Neuronal stem cell (in vitro differentiated cells): ENCODE measurements around the gene C4orf17.

Experiments
- DNase-seq: peaks from one replicate; pipeline ENCODE4 v3.0.0-alpha.2; 2013; ENCODE audit warnings: low spot score
- H2AFZ ChIP-seq: one replicate; pipeline ENCODE4 v1.6.1; 2013; ENCODE audit warnings: mild to moderate bottlenecking, low read length, inconsistent platforms
- H2AK5ac ChIP-seq: 2 replicates; pipeline ENCODE4 v1.6.1; 2013; ENCODE audit warnings: low read depth, mild to moderate bottlenecking, inconsistent platforms, low read length, moderate library complexity, mixed read lengths
- H2BK120ac ChIP-seq: 2 replicates; pipeline ENCODE4 v1.6.1; 2013; ENCODE audit warnings: low read depth, mild to moderate bottlenecking, inconsistent platforms, low read length, moderate library complexity, mixed read lengths
- H2BK12ac ChIP-seq: one replicate; pipeline ENCODE4 v1.6.1; 2013; ENCODE audit warnings: low read length, inconsistent platforms
- H2BK15ac ChIP-seq: 2 replicates; pipeline ENCODE4 v1.6.1; 2013; ENCODE audit warnings: mild to moderate bottlenecking, low read length, inconsistent platforms, mixed read lengths
- H2BK5ac ChIP-seq: one replicate; pipeline ENCODE4 v1.6.1; 2013; ENCODE audit warnings: inconsistent platforms, mild to moderate bottlenecking, low read length, moderate library complexity
- H3K14ac ChIP-seq: one replicate; pipeline ENCODE4 v1.6.1; 2013; ENCODE audit warnings: low read length, inconsistent platforms
- H3K18ac ChIP-seq: 2 replicates; pipeline ENCODE4 v1.6.1; 2013; ENCODE audit warnings: low read length, inconsistent platforms
- H3K23ac ChIP-seq: 2 replicates; pipeline ENCODE4 v1.6.1; 2013; ENCODE audit warnings: low read depth, mild to moderate bottlenecking, mixed read lengths, low read length, inconsistent platforms; ENCODE audit not compliant: poor library complexity
- H3K27ac ChIP-seq: replicated peaks from 3 replicates; pipeline ENCODE4 v1.5.1; 2013; ENCODE audit warnings: low read length, inconsistent platforms
- H3K27me3 ChIP-seq, 3 experiments: 2 replicates each; pipeline ENCODE4 v1.6.1; 2013; ENCODE audit warnings: low read length in 3 of 3, mild to moderate bottlenecking in 2 of 3, inconsistent platforms in 1 of 3, low read depth in 1 of 3, mixed read lengths in 1 of 3, moderate library complexity in 1 of 3; ENCODE audit not compliant: control insufficient read depth in 3 of 3, insufficient read depth in 3 of 3
- H3K36me3 ChIP-seq, 2 donors: replicated peaks in 1 of 2; 2 replicates each; pipeline ENCODE4 v1.6.1; 2013; ENCODE audit warnings: low read length in 2 of 2; ENCODE audit not compliant: control insufficient read depth in 2 of 2, insufficient read depth in 2 of 2
- H3K4ac ChIP-seq: 2 replicates; pipeline ENCODE4 v1.6.1; 2013; ENCODE audit warnings: inconsistent platforms, mild to moderate bottlenecking, low read length, moderate library complexity
- H3K4me1 ChIP-seq, 2 donors: 1 replicate in 1 of 2; 2 replicates in 1 of 2; pipeline ENCODE4 v1.6.1; 2013; ENCODE audit warnings: low read length in 2 of 2, low read depth in 1 of 2; ENCODE audit not compliant: control insufficient read depth in 2 of 2, insufficient read depth in 1 of 2
- H3K4me2 ChIP-seq: one replicate; pipeline ENCODE4 v1.6.1; 2013; ENCODE audit warnings: mild to moderate bottlenecking, low read length, inconsistent platforms; ENCODE audit not compliant: insufficient read depth, poor library complexity, severe bottlenecking
- H3K4me3 ChIP-seq, 2 donors: 2 replicates each; pipeline ENCODE4 v1.5.1; 2013; ENCODE audit warnings: low read length in 2 of 2, mild to moderate bottlenecking in 2 of 2, inconsistent platforms in 1 of 2, moderate library complexity in 1 of 2
- H3K79me1 ChIP-seq: one replicate; pipeline ENCODE4 v1.6.1; 2013; ENCODE audit warnings: low read depth, mild to moderate bottlenecking, inconsistent platforms, low read length, moderate library complexity
- H3K9ac ChIP-seq: one replicate; pipeline ENCODE4 v1.6.1; 2013; ENCODE audit warnings: mild to moderate bottlenecking, low read depth, low read length, inconsistent platforms; ENCODE audit not compliant: poor library complexity
- H3K9me3 ChIP-seq, 2 donors: replicated peaks in 1 of 2; 2 replicates each; pipeline versions ENCODE3 to v1.6.1; 2013; ENCODE audit warnings: low read length in 2 of 2, mild to moderate bottlenecking in 2 of 2, inconsistent platforms in 1 of 2, low read depth in 1 of 2, mixed read lengths in 1 of 2, moderate library complexity in 1 of 2; ENCODE audit not compliant: control insufficient read depth in 2 of 2, insufficient read depth in 1 of 2
- H4K8ac ChIP-seq: one replicate; pipeline ENCODE4 v1.6.1; 2013; ENCODE audit warnings: low read depth, mild to moderate bottlenecking, inconsistent platforms, low read length, moderate library complexity
- H4K91ac ChIP-seq: one replicate; pipeline ENCODE4 v1.6.1; 2013; ENCODE audit warnings: low read length, low read depth, mild to moderate bottlenecking, inconsistent platforms; ENCODE audit not compliant: poor library complexity
- WGBS, 2 donors: extraction: QIAGEN DNeasy Blood & Tissue Kit; methylation state at CpG; one replicate each; pipeline ENCODE4 v1.1.7; 2013; ENCODE audit warnings: missing lambda C conversion rate in 2 of 2, mixed read lengths in 1 of 2; ENCODE audit not compliant: insufficient read length in 2 of 2, insufficient replicate concordance in 1 of 2; ENCODE audit errors: extremely low coverage in 2 of 2; 5-methylcytosine and 5-hydroxymethylcytosine counted together

Gene C4orf17

DNA sequence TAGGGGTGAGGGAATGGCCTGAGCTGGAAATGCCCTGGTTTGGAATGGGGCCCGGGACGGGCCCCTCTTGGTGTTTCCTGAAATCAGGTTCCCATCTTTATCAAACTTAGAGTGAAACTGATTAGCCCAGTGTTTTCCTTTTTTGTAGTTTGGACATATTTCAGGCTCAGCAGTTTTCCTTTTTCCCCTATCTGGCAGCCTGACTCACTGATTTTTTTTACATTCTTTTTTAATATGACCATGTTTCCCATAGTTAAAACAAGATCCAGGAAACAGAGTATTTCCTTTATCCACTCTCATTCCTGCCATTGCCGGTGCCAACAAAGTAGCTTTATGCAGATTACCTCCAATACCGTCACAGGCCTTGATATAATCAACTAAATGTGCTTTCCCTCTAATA, 20.5 kb upstream of the C4orf17 start:
- H2BK15ac ChIP-seq: no peak overlapping the region
- H3K4me2 ChIP-seq: no peak overlapping the region
- WGBS, 2 donors: no CpG with 5 or more reads among the region's 4 CpGs
- H3K36me3 ChIP-seq: no peaks in the 10 kb centered on the region
- H3K4ac ChIP-seq: no peak overlapping the region
- H3K18ac ChIP-seq: no peak overlapping the region
- no peak overlapping the region for H2BK5ac ChIP-seq
- no peak overlapping the region for H3K23ac ChIP-seq
- no peak overlapping the region for H4K8ac ChIP-seq
- no peak overlapping the region for H3K27ac ChIP-seq
- no peak overlapping the region for H2BK120ac ChIP-seq
- no peaks in the 10 kb centered on the region for H3K79me1 ChIP-seq
- H3K14ac ChIP-seq: no peak overlapping the region
- H3K9ac ChIP-seq: no peak overlapping the region
- H2AFZ ChIP-seq: no peak overlapping the region
- no peaks in the 10 kb centered on the region for H3K4me1 ChIP-seq
- H3K9me3 ChIP-seq: peaks cover 7 to 21% of the 10 kb centered on the region in 2 donors
- no peak for DNase-seq
- no peak overlapping the region for H3K4me3 ChIP-seq
- no peak overlapping the region for H2BK12ac ChIP-seq
- no peak overlapping the region for H4K91ac ChIP-seq
- H3K27me3 ChIP-seq: no peaks in the 10 kb centered on the region
- H2AK5ac ChIP-seq: no peak overlapping the region

DNA sequence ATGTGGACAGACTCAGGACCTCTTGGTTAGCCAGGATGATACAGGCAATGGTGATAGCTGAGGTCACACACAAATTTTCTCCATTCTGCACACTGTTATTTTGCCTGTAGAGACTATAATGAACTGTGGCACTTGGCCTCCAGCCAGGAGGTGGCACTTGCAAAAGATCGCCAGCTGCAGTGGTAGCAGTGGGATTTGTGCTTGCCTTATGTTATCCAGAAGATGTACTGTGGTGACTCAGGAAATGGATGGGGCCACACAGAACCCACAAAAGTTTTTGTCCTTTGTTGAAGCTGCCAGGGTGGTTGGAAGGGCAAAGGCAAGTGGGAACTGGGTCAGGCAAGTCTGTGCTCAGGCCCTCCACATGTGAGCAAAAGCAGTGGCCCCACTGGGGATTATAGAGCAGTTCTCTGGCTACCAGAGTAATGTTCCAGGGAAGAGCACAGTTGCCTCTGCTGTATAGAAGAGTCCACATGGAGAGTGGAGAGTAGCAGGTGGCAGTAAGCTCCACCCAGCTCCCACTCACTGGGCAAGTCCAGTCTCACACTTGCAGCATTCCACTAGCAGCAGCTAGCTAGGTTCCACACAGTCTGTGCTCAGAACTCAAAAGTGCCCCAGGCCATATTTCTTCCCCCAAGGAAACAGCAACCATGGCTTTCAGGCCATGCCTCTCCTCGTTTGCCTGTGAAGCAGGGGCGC, 5.9 kb upstream of the C4orf17 start:
- Histone ChIP-seq H3K27ac (no peak overlapping the region), H3K4ac (no peak overlapping the region), H3K4me3 (no peak overlapping the region), H3K9me3 (no peaks in the 10 kb centered on the region), H3K27me3 (no peaks in the 10 kb centered on the region), H3K36me3 (no peaks in the 10 kb centered on the region), H4K8ac (no peak overlapping the region), H3K79me1 (no peaks in the 10 kb centered on the region), H4K91ac (no peak overlapping the region), H2BK5ac (no peak overlapping the region), H2BK12ac (no peak overlapping the region), H3K4me2 (no peak overlapping the region), H2BK15ac (no peak overlapping the region), H3K23ac (no peak overlapping the region), H3K14ac (no peak overlapping the region), H2AK5ac (no peak overlapping the region), H2BK120ac (no peak overlapping the region), H2AFZ (no peak overlapping the region), H3K9ac (no peak overlapping the region), H3K4me1 (no peaks in the 10 kb centered on the region), H3K18ac (no peak overlapping the region)
- DNase-seq: no peak
- WGBS, 2 donors: no CpG with 5 or more reads among the region's 3 CpGs

DNA sequence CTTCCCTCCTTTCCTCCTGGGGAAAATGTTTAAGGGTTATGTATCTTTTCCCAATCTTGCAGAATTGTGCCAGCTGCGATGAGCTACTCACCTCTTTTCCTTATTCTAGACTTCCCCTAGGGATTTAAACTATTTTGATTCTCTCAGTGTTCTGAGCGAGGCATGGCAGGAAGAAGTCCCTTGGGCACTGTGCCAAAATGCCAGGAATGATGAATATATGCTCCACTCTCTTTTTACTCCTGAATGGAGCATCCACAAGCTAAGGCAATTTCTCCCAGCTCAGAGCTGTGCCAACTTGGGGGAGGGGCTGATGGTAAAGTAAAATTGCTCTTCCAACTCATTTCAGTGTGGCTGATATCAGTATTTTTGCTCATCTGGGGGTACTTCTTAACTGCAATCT, 4.0 kb upstream of the C4orf17 start:
- no peaks in the 10 kb centered on the region for H3K79me1 ChIP-seq
- no peak overlapping the region for H3K4me2 ChIP-seq
- no peak overlapping the region for H4K91ac ChIP-seq
- H2BK12ac ChIP-seq: no peak overlapping the region
- H3K9ac ChIP-seq: no peak overlapping the region
- H3K4ac ChIP-seq: no peak overlapping the region
- H3K14ac ChIP-seq: no peak overlapping the region
- no peak overlapping the region for H3K23ac ChIP-seq
- H4K8ac ChIP-seq: no peak overlapping the region
- no peak overlapping the region for H3K4me3 ChIP-seq
- no peak overlapping the region for H3K27ac ChIP-seq
- H3K36me3 ChIP-seq: no peaks in the 10 kb centered on the region
- H2BK120ac ChIP-seq: no peak overlapping the region
- H3K9me3 ChIP-seq: no peaks in the 10 kb centered on the region
- no peak overlapping the region for H2AFZ ChIP-seq
- no peak overlapping the region for H2BK15ac ChIP-seq
- H3K18ac ChIP-seq: no peak overlapping the region
- H2BK5ac ChIP-seq: no peak overlapping the region
- WGBS, 2 donors: no CpG with 5 or more reads among the region's 2 CpGs
- H2AK5ac ChIP-seq: no peak overlapping the region
- DNase-seq: no peak
- H3K4me1 ChIP-seq: no peaks in the 10 kb centered on the region
- no peaks in the 10 kb centered on the region for H3K27me3 ChIP-seq

DNA sequence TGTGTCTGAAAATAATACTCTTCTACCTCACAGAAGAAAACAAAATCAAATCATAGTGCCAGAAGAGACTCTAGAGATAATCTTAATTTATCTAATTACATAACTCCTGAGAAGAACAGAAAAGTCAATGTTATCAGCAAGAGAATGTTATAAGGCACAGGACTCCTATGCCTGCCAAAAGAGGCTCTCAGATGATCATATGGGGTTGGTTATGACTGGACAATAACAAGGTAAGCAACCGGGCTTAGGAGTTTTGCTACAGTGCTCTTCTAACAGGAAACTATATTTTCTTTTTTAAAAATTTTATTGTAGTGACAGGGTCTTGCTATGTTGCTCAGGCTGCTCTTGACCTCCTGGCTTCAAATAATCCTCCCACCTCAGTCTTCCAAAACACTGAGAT, 3.5 kb upstream of the C4orf17 start:
- H2BK5ac ChIP-seq: no peak overlapping the region
- H2BK12ac ChIP-seq: no peak overlapping the region
- DNase-seq: no peak
- no peak overlapping the region for H4K8ac ChIP-seq
- H2AK5ac ChIP-seq: no peak overlapping the region
- no peak overlapping the region for H3K4ac ChIP-seq
- H3K27me3 ChIP-seq: peaks cover 0 to 4% (median 0%) of the 10 kb centered on the region in 3 experiments
- H3K4me2 ChIP-seq: no peak overlapping the region
- H3K14ac ChIP-seq: no peak overlapping the region
- no CpG with 5 or more reads among the region's 1 CpG for WGBS, 2 donors
- H2BK120ac ChIP-seq: no peak overlapping the region
- H3K23ac ChIP-seq: no peak overlapping the region
- H3K79me1 ChIP-seq: no peaks in the 10 kb centered on the region
- no peaks in the 10 kb centered on the region for H3K36me3 ChIP-seq
- no peak overlapping the region for H3K18ac ChIP-seq
- no peak overlapping the region for H3K9ac ChIP-seq
- H2AFZ ChIP-seq: no peak overlapping the region
- H2BK15ac ChIP-seq: no peak overlapping the region
- H3K9me3 ChIP-seq: no peaks in the 10 kb centered on the region
- no peak overlapping the region for H3K4me3 ChIP-seq
- no peaks in the 10 kb centered on the region for H3K4me1 ChIP-seq
- H3K27ac ChIP-seq: no peak overlapping the region
- no peak overlapping the region for H4K91ac ChIP-seq
